HUES64 (cell line): ENCODE measurements around the gene ZFP1.

Experiments used
- H3K27ac ChIP-seq: 2 replicates; pipeline ENCODE4 v1.7.0; 2013; ENCODE audit warnings: low read depth, low read length, inconsistent platforms
- H3K27me3 ChIP-seq: 2 replicates; pipeline ENCODE4 v1.6.1; 2013; ENCODE audit warnings: mild to moderate bottlenecking, low read length; ENCODE audit not compliant: insufficient read depth
- H3K36me3 ChIP-seq: 2 replicates; pipeline ENCODE4 v1.6.1; 2013; ENCODE audit warnings: mild to moderate bottlenecking, low read length; ENCODE audit not compliant: insufficient read depth
- H3K4me1 ChIP-seq: 2 replicates; pipeline ENCODE4 v1.6.1; 2013; ENCODE audit warnings: mild to moderate bottlenecking, low read length, moderate library complexity; ENCODE audit not compliant: insufficient read depth
- H3K4me3 ChIP-seq: 2 replicates; pipeline ENCODE4 v1.5.1; 2013; ENCODE audit warnings: mild to moderate bottlenecking, low read length, moderate library complexity
- H3K9ac ChIP-seq: 2 replicates; pipeline ENCODE4 v1.6.1; 2013; ENCODE audit warnings: mild to moderate bottlenecking, low read depth, low read length
- H3K9me3 ChIP-seq: 2 replicates; pipeline ENCODE4 v1.6.1; 2013; ENCODE audit warnings: low read depth, low read length; ENCODE audit not compliant: insufficient read depth
- WGBS: fragments of 150-250, 120-280 bp; methylation state at CpG from one replicate; pipeline ENCODE4 v1.1.7; 2013; ENCODE audit warnings: missing lambda C conversion rate; 5-methylcytosine and 5-hydroxymethylcytosine counted together

Gene ZFP1

GRCh38 chr16:75169899-75170405 is 21.6 kb downstream of the ZFP1 start:
- Histone ChIP-seq H3K4me1 (no peaks in the 10 kb centered on the region), H3K27me3 (no peaks in the 10 kb centered on the region), H3K4me3 (no peak overlapping the region), H3K9me3 (peaks cover 79% of the 10 kb centered on the region), H3K9ac (no peak overlapping the region), H3K36me3 (peaks cover 70% of the 10 kb centered on the region), H3K27ac (no peak overlapping the region)
- WGBS = 95% methylated on average over 10 of the region's 10 CpGs

- no peak overlapping the region for H3K4me3 ChIP-seq
- H3K27ac ChIP-seq = no peak overlapping the region
- H3K4me1 ChIP-seq = no peaks in the 10 kb centered on the region
- no peaks in the 10 kb centered on the region for H3K27me3 ChIP-seq
- 94% methylated on average over 4 of the region's 4 CpGs for WGBS
- H3K36me3 ChIP-seq = peaks cover 51% of the 10 kb centered on the region
- no peak overlapping the region for H3K9ac ChIP-seq
- H3K9me3 ChIP-seq = peaks cover 80% of the 10 kb centered on the region
Measured at GRCh38 chr16:75172578-75172977, 24.3 kb downstream of the ZFP1 start.

GRCh38 chr16:75175074-75175473 is 26.8 kb downstream of the ZFP1 start:
- no peaks in the 10 kb centered on the region for H3K4me1 ChIP-seq
- H3K27me3 ChIP-seq = no peaks in the 10 kb centered on the region
- H3K4me3 ChIP-seq = no peak overlapping the region
- peaks cover 26% of the 10 kb centered on the region for H3K36me3 ChIP-seq
- H3K9me3 ChIP-seq = peaks cover 55% of the 10 kb centered on the region
- H3K27ac ChIP-seq = no peak overlapping the region
- no peak overlapping the region for H3K9ac ChIP-seq
- 94% methylated on average over 3 of the region's 3 CpGs for WGBS

GRCh38 chr16:75176926-75177325 is 28.6 kb downstream of the ZFP1 start:
- 94% methylated on average over 2 of the region's 2 CpGs for WGBS
- peaks cover 7% of the 10 kb centered on the region; the same call in 1 of the 2 replicates for H3K36me3 ChIP-seq
- no peak overlapping the region for H3K4me3 ChIP-seq
- H3K9me3 ChIP-seq = peaks cover 37% of the 10 kb centered on the region
- no peak overlapping the region for H3K9ac ChIP-seq
- H3K27ac ChIP-seq = no peak overlapping the region
- H3K4me1 ChIP-seq = no peaks in the 10 kb centered on the region
- H3K27me3 ChIP-seq = no peaks in the 10 kb centered on the region

- H3K36me3 ChIP-seq = no peaks in the 10 kb centered on the region
- H3K27ac ChIP-seq = no peak overlapping the region
- no peaks in the 10 kb centered on the region for H3K27me3 ChIP-seq
- 96% methylated on average over 6 of the region's 6 CpGs for WGBS
- no peak overlapping the region for H3K4me3 ChIP-seq
- no peaks in the 10 kb centered on the region for H3K4me1 ChIP-seq
- H3K9ac ChIP-seq = no peak overlapping the region
- peaks cover 19% of the 10 kb centered on the region for H3K9me3 ChIP-seq
Measured at GRCh38 chr16:75179208-75179607, 30.9 kb downstream of the ZFP1 start.

- peaks cover 4% of the 10 kb centered on the region; the same call in 1 of the 2 replicates for H3K9me3 ChIP-seq
- H3K27me3 ChIP-seq = no peaks in the 10 kb centered on the region
- H3K27ac ChIP-seq = no peak overlapping the region
- 63% methylated on average over 3 of the region's 3 CpGs for WGBS
- H3K9ac ChIP-seq = no peak overlapping the region
- no peak overlapping the region for H3K4me3 ChIP-seq
- no peaks in the 10 kb centered on the region for H3K36me3 ChIP-seq
- H3K4me1 ChIP-seq = no peaks in the 10 kb centered on the region
Measured at GRCh38 chr16:75181630-75182029, 33.3 kb downstream of the ZFP1 start.

- Histone ChIP-seq H3K4me1 (no peaks in the 10 kb centered on the region), H3K27me3 (no peaks in the 10 kb centered on the region), H3K9me3 (no peaks in the 10 kb centered on the region), H3K36me3 (no peaks in the 10 kb centered on the region), H3K4me3 (no peak overlapping the region), H3K9ac (no peak overlapping the region), H3K27ac (no peak overlapping the region)
- 93% methylated on average over 14 of the region's 14 CpGs for WGBS
Measured at GRCh38 chr16:75188832-75189477, 40.6 kb downstream of the ZFP1 start.

GRCh38 chr16:75189638-75190245 is 41.4 kb downstream of the ZFP1 start:
- no peaks in the 10 kb centered on the region for H3K27me3 ChIP-seq
- H3K27ac ChIP-seq = no peak overlapping the region
- no peak overlapping the region for H3K4me3 ChIP-seq
- H3K4me1 ChIP-seq = no peaks in the 10 kb centered on the region
- H3K9ac ChIP-seq = no peak overlapping the region
- H3K9me3 ChIP-seq = no peaks in the 10 kb centered on the region
- 92% methylated on average over 8 of the region's 8 CpGs for WGBS
- no peaks in the 10 kb centered on the region for H3K36me3 ChIP-seq

- Histone ChIP-seq H3K4me3 (no peak overlapping the region), H3K27me3 (no peaks in the 10 kb centered on the region)
- WGBS = 96% methylated on average over 21 of the region's 21 CpGs
Measured at GRCh38 chr16:75192606-75193264, 44.4 kb downstream of the ZFP1 start.

GRCh38 chr16:75193265-75193650 is 44.9 kb downstream of the ZFP1 start:
- Histone ChIP-seq H3K4me3 (no peak overlapping the region), H3K4me1 (no peaks in the 10 kb centered on the region), H3K9me3 (no peaks in the 10 kb centered on the region), H3K27ac (no peak overlapping the region), H3K9ac (no peak overlapping the region), H3K36me3 (no peaks in the 10 kb centered on the region), H3K27me3 (no peaks in the 10 kb centered on the region)
- WGBS = 96% methylated on average over 3 of the region's 4 CpGs

More at GRCh38 chr16:75192606-75193264, 44.4 kb downstream of the ZFP1 start:
- Histone ChIP-seq H3K4me1 (no peaks in the 10 kb centered on the region), H3K36me3 (no peaks in the 10 kb centered on the region), H3K9ac (no peak overlapping the region), H3K9me3 (no peaks in the 10 kb centered on the region), H3K27ac (no peak overlapping the region)

- Histone ChIP-seq H3K4me1 (no peaks in the 10 kb centered on the region), H3K9ac (no peak overlapping the region), H3K4me3 (no peak overlapping the region), H3K27ac (no peak overlapping the region), H3K9me3 (no peaks in the 10 kb centered on the region), H3K27me3 (no peaks in the 10 kb centered on the region), H3K36me3 (no peaks in the 10 kb centered on the region)
- 91% methylated on average over 10 of the region's 10 CpGs for WGBS
Measured at GRCh38 chr16:75193730-75194444, 45.6 kb downstream of the ZFP1 start.
